Measurements from ENCODE around the gene LRRC32. TPM values are rescaled to one million over a fixed set of nuclear protein-coding genes. Genes with fewer than 3 reads are reported as not detected.

The LRRC32 gene
- total and polyA plus RNA-seq, 9 of the 15 experiments (the other 6 are each of a cell fraction or from before 2014, with no cell fraction given): 0.10 to 0.50 (median 0.19) TPM; not detected in 5

- no peak for TF ChIP-seq MYC (IDR thresholded peaks at IDR 0.05; ENCODE audit: low read depth, low read length)
- no peak for TF ChIP-seq MYC (CRISPR knock-in tag; IDR thresholded peaks at IDR 0.05; ENCODE audit: borderline replicate concordance, low read depth)
- TF ChIP-seq SOX6 (IDR thresholded peaks at IDR 0.05): no peak
- TF ChIP-seq BRD4 (IDR thresholded peaks at IDR 0.05): no peak
- no peak for TF ChIP-seq ZBTB17 (CRISPR knock-in tag; IDR thresholded peaks at IDR 0.05)
- peak; percentile 64 for TF ChIP-seq PCBP1 (IDR thresholded peaks at IDR 0.05; ENCODE audit: low read depth, low read length, poor library complexity, severe bottlenecking)
- TF ChIP-seq ZNF384 (IDR thresholded peaks at IDR 0.05; ENCODE audit: low read depth, low read length): no peak
- no peak for TF ChIP-seq OTX1 (CRISPR knock-in tag; IDR thresholded peaks at IDR 0.05)
- TF ChIP-seq VEZF1 (CRISPR knock-in tag; IDR thresholded peaks at IDR 0.05): peak; percentile 50
- TF ChIP-seq MITF (IDR thresholded peaks at IDR 0.05): no peak
- no peak for TF ChIP-seq RBM17 (IDR thresholded peaks at IDR 0.05; ENCODE audit: borderline replicate concordance, low read depth, low read length)
- TF ChIP-seq GTF2E2 (tag; IDR thresholded peaks at IDR 0.05): no peak
- TF ChIP-seq NCOA1 (IDR thresholded peaks at IDR 0.05; ENCODE audit: low read depth): no peak
- no peak for TF ChIP-seq ZFP30 (CRISPR knock-in tag; IDR thresholded peaks at IDR 0.05; ENCODE audit: borderline replicate concordance)
- no peak for TF ChIP-seq PCBP2 (IDR thresholded peaks at IDR 0.05; ENCODE audit: low read depth, low read length, poor library complexity, severe bottlenecking)
- TF ChIP-seq THRA (IDR thresholded peaks at IDR 0.05): no peak
- TF ChIP-seq NFXL1 (CRISPR knock-in tag; IDR thresholded peaks at IDR 0.05): no peak
- TF ChIP-seq LARP7 (IDR thresholded peaks at IDR 0.05): no peak
- TF ChIP-seq HDAC6 (IDR thresholded peaks at IDR 0.05; ENCODE audit: low read depth, low read length): no peak
- TF ChIP-seq ZC3H4 (CRISPR knock-in tag; IDR thresholded peaks at IDR 0.05; ENCODE audit: borderline replicate concordance): no peak
- TF ChIP-seq ZNF280A (IDR thresholded peaks at IDR 0.05; ENCODE audit: low read depth, partially characterized antibody): no peak
- no peak for TF ChIP-seq USF2 (CRISPR knock-in tag; IDR thresholded peaks at IDR 0.05)
- no peak for TF ChIP-seq RNF2 (IDR thresholded peaks at IDR 0.05)
- TF ChIP-seq RFX1 (IDR thresholded peaks at IDR 0.05): no peak
Observed at GRCh38 chr11:76670485-76671236, at the start of gene LRRC32 (continued).
